Measurements from ENCODE around the gene ERBB2.

Gene ERBB2

DNA sequence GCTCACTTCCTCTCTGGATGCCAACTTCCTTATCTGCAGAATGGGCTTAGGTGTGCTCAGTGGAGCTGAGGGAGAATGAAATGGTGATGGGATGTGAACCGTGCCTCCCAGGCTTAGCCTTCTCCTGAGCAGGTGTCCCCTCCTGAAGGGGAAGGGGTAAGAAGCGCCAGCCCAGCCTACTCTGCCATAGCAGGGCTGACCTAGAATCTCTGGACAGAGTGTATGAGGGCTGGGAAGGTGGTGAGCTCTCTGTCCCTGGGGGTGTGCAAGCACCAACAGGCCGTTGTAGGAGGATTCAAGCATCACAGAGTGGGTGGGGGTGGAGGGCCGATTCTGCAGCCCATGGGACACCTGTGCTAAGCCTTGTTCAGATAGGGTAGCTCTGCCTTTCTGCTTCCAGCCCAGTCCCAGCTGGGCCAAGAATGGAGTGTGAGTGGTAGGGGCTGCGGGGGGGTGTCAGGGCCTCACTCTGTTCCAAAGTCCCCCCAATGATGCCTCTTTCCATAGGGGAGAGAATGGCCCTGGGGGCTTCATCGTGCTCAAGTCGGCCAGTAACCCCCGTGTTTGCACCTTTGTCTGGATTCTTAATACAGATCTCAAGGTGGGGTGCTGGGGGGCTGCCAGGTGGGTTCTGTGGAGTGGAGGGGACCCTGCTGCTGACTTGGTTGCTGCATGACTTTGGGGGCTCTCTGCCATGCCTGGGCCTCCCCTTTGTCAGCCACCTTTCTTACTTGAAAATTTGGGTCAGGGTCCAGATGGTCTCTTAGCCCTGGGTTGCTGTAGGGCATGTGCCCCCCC is 37.9 kb upstream of the ERBB2 start:
- Histone ChIP-seq H3K36me3 (ENCODE audit: insufficient read depth) (no peaks in the 10 kb centered on the region), H3K4me2 (no peak overlapping the region), H4K20me1 (ENCODE audit: insufficient read depth) (no peaks in the 10 kb centered on the region), H3K9ac (no peak overlapping the region), H3K4me1 (ENCODE audit: low read depth, poor library complexity, severe bottlenecking) (no peaks in the 10 kb centered on the region), H2AFZ (ENCODE audit: low read depth) (no peak overlapping the region), H3K27ac (no peak overlapping the region), H3K79me2 (ENCODE audit: insufficient read depth, low read depth) (no peaks in the 10 kb centered on the region), H3K27me3 (ENCODE audit: insufficient read depth, low read depth) (no peaks in the 10 kb centered on the region), H3K4me3 (IDR thresholded peaks at IDR 0.05; ENCODE audit: insufficient read depth, low read depth, low read length) (no peak overlapping the region)
- TF ChIP-seq CTCF (conservative IDR thresholded peaks at IDR 0.05; ENCODE audit: low read depth, low read length), result no peak

GRCh38 chr17:39662551-39663339 is 37.1 kb upstream of the ERBB2 start:
- Histone ChIP-seq H3K27ac (no peak overlapping the region), H3K9ac (no peak overlapping the region), H4K20me1 (ENCODE audit: insufficient read depth) (no peaks in the 10 kb centered on the region), H3K27me3 (ENCODE audit: insufficient read depth, low read depth) (no peaks in the 10 kb centered on the region), H3K4me3 (IDR thresholded peaks at IDR 0.05; ENCODE audit: insufficient read depth, low read depth, low read length) (no peak overlapping the region), H3K36me3 (ENCODE audit: insufficient read depth) (no peaks in the 10 kb centered on the region), H3K4me2 (no peak overlapping the region), H2AFZ (ENCODE audit: low read depth) (no peak overlapping the region), H3K79me2 (ENCODE audit: insufficient read depth, low read depth) (no peaks in the 10 kb centered on the region), H3K4me1 (ENCODE audit: low read depth, poor library complexity, severe bottlenecking) (no peaks in the 10 kb centered on the region)
- TF ChIP-seq CTCF (conservative IDR thresholded peaks at IDR 0.05; ENCODE audit: low read depth, low read length), result no peak

GRCh38 chr17:39663340-39663687 is 36.5 kb upstream of the ERBB2 start:
- H3K9ac ChIP-seq, result no peak overlapping the region
- no peak overlapping the region for H2AFZ ChIP-seq (ENCODE audit: low read depth)
- no peak overlapping the region for H3K4me2 ChIP-seq
- no peaks in the 10 kb centered on the region for H4K20me1 ChIP-seq (ENCODE audit: insufficient read depth)
- no peaks in the 10 kb centered on the region for H3K4me1 ChIP-seq (ENCODE audit: low read depth, poor library complexity, severe bottlenecking)
- no peaks in the 10 kb centered on the region for H3K79me2 ChIP-seq (ENCODE audit: insufficient read depth, low read depth)
- H3K27me3 ChIP-seq (ENCODE audit: insufficient read depth, low read depth), result no peaks in the 10 kb centered on the region
- H3K27ac ChIP-seq, result no peak overlapping the region
- no peak for TF ChIP-seq CTCF (conservative IDR thresholded peaks at IDR 0.05; ENCODE audit: low read depth, low read length)
- H3K36me3 ChIP-seq (ENCODE audit: insufficient read depth), result no peaks in the 10 kb centered on the region
- no peak overlapping the region for H3K4me3 ChIP-seq (IDR thresholded peaks at IDR 0.05; ENCODE audit: insufficient read depth, low read depth, low read length)

- peaks cover 4% of the 10 kb centered on the region; the same call in 1 of the 2 replicates for H3K27me3 ChIP-seq (ENCODE audit: insufficient read depth, low read depth)
- H3K27ac ChIP-seq, result no peak overlapping the region
- no peak overlapping the region for H3K9ac ChIP-seq
- H2AFZ ChIP-seq (ENCODE audit: low read depth), result no peak overlapping the region
- H3K79me2 ChIP-seq (ENCODE audit: insufficient read depth, low read depth), result no peaks in the 10 kb centered on the region
- no peak for TF ChIP-seq CTCF (conservative IDR thresholded peaks at IDR 0.05; ENCODE audit: low read depth, low read length)
- no peaks in the 10 kb centered on the region for H4K20me1 ChIP-seq (ENCODE audit: insufficient read depth)
- no peaks in the 10 kb centered on the region for H3K36me3 ChIP-seq (ENCODE audit: insufficient read depth)
- no peaks in the 10 kb centered on the region for H3K4me1 ChIP-seq (ENCODE audit: low read depth, poor library complexity, severe bottlenecking)
- no peak overlapping the region for H3K4me3 ChIP-seq (IDR thresholded peaks at IDR 0.05; ENCODE audit: insufficient read depth, low read depth, low read length)
- no peak overlapping the region for H3K4me2 ChIP-seq
These were observed 35.9 kb upstream of the ERBB2 start for GRCh38 chr17:39663688-39664580.
